Ishikawa (cell line): ENCODE measurements around the gene AHCYL2.

Experiments
- CEBPB ChIP-seq: IDR thresholded peaks from 2 replicates; pipeline ENCODE4 v1.6.1; 2012
- CREB1 ChIP-seq: IDR thresholded peaks from 2 replicates; pipeline ENCODE4 v1.6.1; 2012; ENCODE audit warnings: low read depth
- EGR1 ChIP-seq: IDR thresholded peaks from 2 replicates; pipeline ENCODE4 v1.6.1; 2012
- EP300 ChIP-seq: IDR thresholded peaks from 2 replicates; pipeline ENCODE4 v1.6.1; 2012; ENCODE audit warnings: borderline replicate concordance
- FOXM1 ChIP-seq: IDR thresholded peaks from 2 replicates; pipeline ENCODE4 v1.6.1; 2012; ENCODE audit warnings: low read depth, borderline replicate concordance
- MAX ChIP-seq: IDR thresholded peaks from 2 replicates; pipeline ENCODE4 v1.6.1; 2012
- NFIC ChIP-seq: IDR thresholded peaks from 2 replicates; pipeline ENCODE4 v1.6.1; 2012
- RAD21 ChIP-seq: IDR thresholded peaks from 2 replicates; pipeline ENCODE4 v1.6.1; 2012; ENCODE audit warnings: low read depth
- REST ChIP-seq: IDR thresholded peaks from 2 replicates; pipeline ENCODE4 v1.6.1; 2012; ENCODE audit warnings: low read depth, mild to moderate bottlenecking
- TAF1 ChIP-seq: IDR thresholded peaks from 2 replicates; pipeline ENCODE4 v1.6.1; 2012; ENCODE audit warnings: low read depth, mild to moderate bottlenecking
- TCF12 ChIP-seq: IDR thresholded peaks from 2 replicates; pipeline ENCODE4 v1.6.1; 2012; ENCODE audit warnings: low read depth
- TEAD4 ChIP-seq: IDR thresholded peaks from 2 replicates; pipeline ENCODE4 v1.6.1; 2012
- USF1 ChIP-seq: IDR thresholded peaks from 2 replicates; pipeline ENCODE4 v1.6.1; 2012
- YY1 ChIP-seq: IDR thresholded peaks from 2 replicates; pipeline ENCODE4 v1.6.1; 2012; ENCODE audit warnings: low read depth
- ZBTB7A ChIP-seq: IDR thresholded peaks from 2 replicates; pipeline ENCODE4 v1.6.1; 2012; ENCODE audit warnings: low read depth

Gene AHCYL2

GRCh38 chr7:129256221-129256620, 31.4 kb downstream of the AHCYL2 start:
- TF ChIP-seq TEAD4 (no peak), FOXM1 (no peak), TAF1 (no peak), MAX (no peak), EGR1 (no peak), CEBPB (no peak), NFIC (no peak), ZBTB7A (no peak), RAD21 (no peak), REST (no peak), EP300 (no peak), USF1 (no peak)

- TF ChIP-seq FOXM1 = no peak
- no peak for TF ChIP-seq ZBTB7A
- no peak for TF ChIP-seq REST
- TF ChIP-seq RAD21 = no peak
- TF ChIP-seq EGR1 = no peak
- no peak for TF ChIP-seq NFIC
- no peak for TF ChIP-seq CREB1
- no peak for TF ChIP-seq CEBPB
- no peak for TF ChIP-seq TAF1
- TF ChIP-seq TEAD4 = no peak
Observed at GRCh38 chr7:129257168-129257567, 32.3 kb downstream of the AHCYL2 start.

- TF ChIP-seq REST (no peak), MAX (no peak), YY1 (no peak), ZBTB7A (no peak), EP300 (no peak), RAD21 (no peak), EGR1 (no peak), CREB1 (no peak), NFIC (no peak), TEAD4 (no peak), CEBPB (no peak), TCF12 (no peak), FOXM1 (no peak)
Observed at GRCh38 chr7:129258649-129259389, 34.0 kb downstream of the AHCYL2 start.

GRCh38 chr7:129262324-129262723, 37.5 kb downstream of the AHCYL2 start:
- TF ChIP-seq TEAD4 = no peak

GRCh38 chr7:129263168-129263567, 38.3 kb downstream of the AHCYL2 start:
- TF ChIP-seq MAX = no peak
- peak; percentile 44; the same call in 1 of the 2 replicates for TF ChIP-seq USF1
- TF ChIP-seq NFIC = no peak
- TF ChIP-seq TCF12 = no peak
